ENCODE data around the gene GIMD1.

Gene GIMD1

DNA sequence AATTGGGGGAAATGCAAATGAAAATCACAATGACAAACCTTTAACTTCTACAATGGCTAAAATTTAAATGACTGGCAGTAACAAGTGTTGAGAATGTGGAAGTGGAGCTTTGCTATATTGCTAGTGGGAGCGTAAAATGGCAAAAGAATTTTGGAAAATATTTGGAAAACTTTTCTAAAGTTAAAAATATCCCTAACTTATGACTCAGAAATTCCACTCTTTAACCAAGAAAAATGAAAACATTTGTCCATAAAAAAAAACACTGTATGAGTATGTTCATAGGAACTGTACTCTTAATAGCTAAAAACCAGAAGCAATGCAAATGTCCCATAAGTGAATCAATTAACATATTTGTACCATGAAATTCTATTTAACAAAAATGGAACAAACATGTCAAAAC, 56.2 kb downstream of the GIMD1 start:
- DNase-seq, result no peak

Measured in OCI-M1 (cell line).